NCI-H1048 (cell line): ENCODE results near the gene UGT1A1.

Experiments
- DNase-seq: peaks from one replicate; lab custom pipeline; 2025; lab: John Stamatoyannopoulos, UW

The UGT1A1 gene

GRCh38 chr2:233758141-233758540 lies 1.9 kb upstream of the UGT1A1 start:
- no peak for DNase-seq

DNA sequence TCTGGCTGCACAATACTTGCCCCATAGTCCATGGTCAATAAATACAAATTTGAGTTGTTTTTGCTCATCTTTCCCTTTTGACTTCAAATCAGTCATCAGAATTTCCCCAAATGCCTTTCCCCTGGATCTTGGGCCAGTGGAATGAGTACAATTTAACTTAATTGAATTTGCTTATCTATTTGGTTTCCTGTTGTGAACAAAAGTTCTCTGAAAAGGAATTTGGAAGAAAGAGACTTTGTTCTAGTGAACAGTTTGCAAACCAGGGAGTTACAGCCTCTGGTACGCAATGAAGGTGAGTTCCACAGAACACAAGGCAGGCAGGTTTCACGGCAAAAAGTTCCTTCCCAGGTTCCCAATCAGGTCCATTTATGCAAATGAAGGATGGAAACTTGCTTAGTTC lies 1.2 kb upstream of the UGT1A1 start:
- DNase-seq: no peak

GRCh38 chr2:233761040-233761769 lies 1.1 kb downstream of the UGT1A1 start:
- no peak for DNase-seq

- DNase-seq: no peak
Measured at GRCh38 chr2:233764264-233764663, 4.2 kb downstream of the UGT1A1 start.

DNA sequence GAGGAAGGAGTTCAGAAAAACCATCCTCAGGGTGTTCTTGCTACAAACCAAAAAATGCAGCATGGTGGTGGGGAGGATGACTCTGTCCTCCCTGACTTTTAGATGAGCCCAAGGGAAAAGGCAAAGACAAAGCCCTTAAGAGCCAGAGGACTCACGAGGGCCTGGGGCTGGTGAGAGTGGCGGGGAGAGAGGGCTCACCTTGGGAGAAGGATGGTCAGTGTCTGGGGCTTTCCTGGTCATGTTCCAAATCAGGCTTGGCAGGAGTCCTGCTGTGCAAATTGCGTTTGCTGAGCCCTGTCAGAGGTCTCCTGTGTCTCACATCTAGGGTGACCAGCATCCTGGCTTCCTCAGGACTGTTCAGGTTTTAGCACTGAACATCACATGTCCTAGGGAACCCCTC lies 4.7 kb downstream of the UGT1A1 start:
- DNase-seq: no peak

- no peak for DNase-seq
Measured at GRCh38 chr2:233766416-233766815, 6.3 kb downstream of the UGT1A1 start.

- DNase-seq: no peak
Measured at GRCh38 chr2:233768076-233768475, 8.0 kb downstream of the UGT1A1 start.

DNA sequence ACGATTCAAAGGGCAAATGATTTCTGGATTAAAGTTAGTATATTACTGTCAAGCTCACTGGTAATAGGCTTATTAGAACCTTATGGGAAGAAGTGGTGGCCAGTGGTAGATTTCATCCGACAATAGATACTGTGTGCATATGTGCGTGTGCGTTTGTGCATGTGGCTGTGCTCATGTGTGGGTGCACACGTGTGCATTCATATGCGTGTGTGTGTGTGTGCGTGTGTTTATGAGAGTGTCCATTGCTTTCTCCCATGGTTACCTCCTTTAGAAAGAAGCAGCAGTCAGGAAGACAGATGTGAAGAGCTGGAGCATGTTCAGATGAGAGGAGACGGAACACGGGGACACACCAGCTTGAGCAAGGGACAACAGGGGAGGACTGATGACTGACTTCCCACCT lies 9.2 kb downstream of the UGT1A1 start:
- DNase-seq: no peak

GRCh38 chr2:233772153-233772552 lies 12.1 kb downstream of the UGT1A1 start:
- DNase-seq: no peak

DNA sequence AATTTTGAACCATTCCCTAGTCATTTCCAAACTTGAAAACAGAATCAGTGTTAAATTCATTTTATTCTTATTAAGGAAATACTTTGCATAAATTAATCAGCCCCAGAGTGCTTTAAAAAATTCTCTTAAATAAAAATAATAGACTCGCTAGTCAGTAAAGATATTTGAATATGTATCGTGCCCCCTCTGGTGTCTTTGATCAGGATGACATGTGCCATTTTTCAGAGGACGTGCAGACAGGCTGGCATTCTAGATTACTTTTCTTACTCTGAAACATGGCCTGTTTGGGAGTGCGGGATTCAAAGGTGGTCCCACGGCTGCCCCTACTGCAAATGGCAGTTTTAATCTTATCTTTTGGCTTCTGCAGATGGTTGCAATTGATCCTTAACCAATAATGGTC lies 12.5 kb downstream of the UGT1A1 start:
- DNase-seq: no peak

DNA sequence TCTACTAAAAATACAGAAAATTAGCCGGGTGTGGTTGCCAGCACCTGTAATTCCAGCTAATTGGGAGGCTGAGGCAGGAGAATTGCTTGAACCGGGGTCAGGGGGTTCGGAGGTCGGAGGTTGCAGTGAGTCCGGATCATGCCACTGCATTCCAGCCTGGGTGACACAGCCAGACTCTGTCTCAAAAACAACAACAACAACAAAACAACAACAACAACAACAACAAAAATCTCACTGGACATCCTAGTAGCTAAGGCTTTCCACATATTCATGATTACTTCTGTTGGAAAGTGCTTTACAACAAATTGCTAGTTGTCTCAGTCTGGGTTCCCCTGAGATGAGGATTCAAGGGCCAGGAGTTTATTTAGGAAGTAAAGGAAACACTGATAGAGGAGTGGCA lies 13.8 kb downstream of the UGT1A1 start:
- DNase-seq: no peak

DNA sequence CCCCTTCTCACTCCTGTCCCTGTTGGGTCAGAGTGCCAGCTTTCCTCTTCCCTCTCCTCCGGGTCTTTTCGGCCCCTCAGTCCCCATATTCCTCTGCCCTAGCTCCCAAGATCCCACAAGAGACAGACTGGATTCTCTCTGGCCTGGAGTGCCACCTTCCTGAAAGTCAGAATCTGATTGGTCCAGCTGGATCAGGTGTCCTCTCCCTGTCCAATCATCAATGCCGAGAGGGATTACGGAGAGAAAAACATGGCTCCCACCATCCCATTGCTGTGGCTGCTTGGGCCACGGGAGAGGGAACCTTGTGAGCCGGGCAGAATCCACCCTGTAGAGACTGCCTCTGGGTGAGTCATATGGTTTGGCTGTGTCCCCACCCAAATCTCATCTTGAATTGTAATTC lies 15.3 kb downstream of the UGT1A1 start:
- no peak for DNase-seq

DNA sequence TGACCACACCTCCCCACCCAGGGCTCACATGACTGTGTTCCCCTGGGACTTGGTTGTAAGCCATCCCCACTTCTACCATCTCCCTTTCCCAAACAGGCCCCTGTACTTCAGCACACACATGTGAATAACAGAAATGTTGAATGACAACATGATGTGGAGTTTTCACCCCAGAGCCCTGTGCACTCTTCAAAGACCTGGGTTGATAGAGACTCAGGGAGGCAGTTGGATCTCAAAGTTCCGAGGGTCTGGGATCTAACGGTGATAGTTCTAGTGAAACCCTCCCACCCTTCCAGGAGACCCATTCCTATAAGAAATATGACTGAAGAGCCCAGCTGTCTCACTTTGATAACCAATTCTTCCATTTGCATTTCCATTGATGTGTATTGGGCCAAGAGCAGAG lies 18.0 kb downstream of the UGT1A1 start, which contains the start of gene MROH2A:
Gene MROH2A (plus strand): TSS at position 301 of the 400 bp plus-strand sequence. CDS start 1,029 bp downstream, outside the sequence.
- DNase-seq: no peak

GRCh38 chr2:233779722-233780121 lies 19.7 kb downstream of the UGT1A1 start:
- DNase-seq: no peak

DNA sequence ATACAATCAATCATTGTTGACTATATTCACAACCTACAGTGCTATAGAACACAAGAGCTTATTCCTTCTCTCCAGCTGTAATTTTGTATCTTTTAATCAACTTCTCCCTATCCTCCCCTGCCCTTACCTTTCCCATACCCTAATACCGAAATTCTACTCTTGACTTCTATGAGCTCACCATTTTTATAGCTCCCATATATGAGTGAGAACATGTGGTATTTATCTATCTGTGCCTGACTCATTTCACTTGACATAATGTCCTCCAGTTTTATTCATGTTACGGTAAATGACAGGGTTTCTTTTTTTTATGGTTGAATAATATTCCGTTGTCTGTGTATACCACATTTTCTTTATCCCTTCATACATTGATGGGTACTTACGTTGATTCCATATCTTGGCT lies 20.7 kb downstream of the UGT1A1 start:
- DNase-seq: no peak

- DNase-seq: no peak
Measured at GRCh38 chr2:233789554-233789953, 29.5 kb downstream of the UGT1A1 start.

DNA sequence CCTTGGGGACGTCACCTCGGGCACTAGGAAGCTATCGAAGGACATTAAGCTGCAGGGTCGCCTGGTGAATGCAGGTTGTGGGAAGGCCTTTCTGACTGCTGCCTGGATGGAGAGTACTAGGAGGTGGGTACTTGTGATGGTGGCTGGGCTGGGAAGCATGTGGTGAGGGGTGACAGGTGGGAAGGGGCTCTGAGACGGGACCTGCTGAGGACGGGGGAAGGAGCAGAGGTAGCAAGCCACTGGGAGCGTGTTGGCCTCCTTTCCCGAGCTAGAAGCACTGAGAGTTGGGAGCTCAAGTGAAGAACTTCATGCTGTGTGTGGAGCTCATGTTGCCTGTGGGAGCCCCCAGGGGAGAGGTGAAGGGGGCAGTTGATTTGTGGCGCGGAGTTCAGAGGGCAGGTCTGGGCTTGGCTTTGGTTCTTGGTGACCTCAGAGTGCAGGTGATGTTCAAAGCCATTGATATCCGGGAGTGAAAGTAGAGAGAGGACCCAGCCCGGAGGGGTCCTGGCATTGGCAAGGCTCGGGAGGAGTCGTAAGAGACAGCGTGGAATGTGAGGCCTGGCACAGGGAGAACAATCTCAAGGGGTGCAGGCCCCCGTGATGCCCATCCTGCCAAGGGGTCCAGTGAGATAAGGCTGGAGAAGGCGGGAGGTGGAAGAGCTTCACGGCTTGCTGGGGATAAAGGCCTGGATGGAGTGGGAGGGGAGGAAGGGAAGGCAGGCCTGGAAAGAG lies 31.2 kb downstream of the UGT1A1 start:
- no peak for DNase-seq

DNA sequence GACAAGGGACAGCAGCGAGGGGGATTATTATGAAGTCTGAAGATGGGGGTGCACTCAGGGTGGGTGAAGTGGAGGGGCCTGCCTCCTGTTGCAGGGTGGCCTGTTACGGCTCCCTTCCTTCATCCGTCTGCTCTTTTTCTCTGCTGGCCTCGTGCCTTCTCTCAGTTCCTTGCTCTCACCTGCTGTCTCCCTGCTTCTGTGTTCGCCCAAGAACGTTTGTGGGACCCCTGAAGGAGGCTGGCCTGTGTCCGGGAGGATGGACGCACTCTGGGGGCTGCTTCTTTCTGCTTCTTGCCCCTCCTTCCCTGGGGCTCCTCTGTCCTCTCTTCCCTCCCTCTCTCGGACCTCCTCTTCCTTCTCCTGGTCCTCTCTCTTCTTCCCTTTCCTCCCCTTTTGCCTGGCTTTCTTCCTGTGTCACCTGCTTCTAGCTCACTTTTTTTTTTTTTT lies 31.8 kb downstream of the UGT1A1 start:
- no peak for DNase-seq

GRCh38 chr2:233792720-233793119 lies 32.6 kb downstream of the UGT1A1 start:
- DNase-seq: no peak

- DNase-seq: no peak
Measured at GRCh38 chr2:233793465-233794127, 33.5 kb downstream of the UGT1A1 start.

- DNase-seq: no peak
Measured at GRCh38 chr2:233794128-233794658, 34.1 kb downstream of the UGT1A1 start.

DNA sequence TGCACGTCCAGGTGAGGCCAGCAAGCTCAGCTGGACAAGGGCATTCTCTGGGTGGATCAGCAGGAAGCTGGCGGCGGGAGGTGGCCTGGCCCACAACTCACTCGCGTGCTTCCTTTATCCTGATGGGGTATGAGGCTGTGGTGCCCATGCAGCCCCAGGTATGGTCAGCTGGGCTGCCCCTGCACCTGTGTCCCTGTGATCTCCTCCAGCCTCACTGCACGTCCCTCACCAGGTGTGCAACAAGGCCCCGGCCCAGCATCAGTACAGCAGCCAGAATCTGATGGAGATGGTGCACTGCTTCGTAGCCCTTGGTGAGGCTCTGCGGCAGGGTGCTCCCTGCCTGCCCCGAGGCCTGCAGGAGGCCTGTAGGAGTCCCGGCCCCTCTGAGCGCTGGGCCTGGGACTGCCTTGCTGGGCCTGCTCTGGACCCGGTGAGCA lies 35.7 kb downstream of the UGT1A1 start:
- no peak for DNase-seq

- no peak for DNase-seq
Measured at GRCh38 chr2:233796254-233796653, 36.2 kb downstream of the UGT1A1 start.
